ENCODE data around the gene CSNK1D.

CSNK1D gene

GRCh38 chr17:82309656-82310570 lies 36.4 kb upstream of the CSNK1D start:
- no peak for DNase-seq

DNA sequence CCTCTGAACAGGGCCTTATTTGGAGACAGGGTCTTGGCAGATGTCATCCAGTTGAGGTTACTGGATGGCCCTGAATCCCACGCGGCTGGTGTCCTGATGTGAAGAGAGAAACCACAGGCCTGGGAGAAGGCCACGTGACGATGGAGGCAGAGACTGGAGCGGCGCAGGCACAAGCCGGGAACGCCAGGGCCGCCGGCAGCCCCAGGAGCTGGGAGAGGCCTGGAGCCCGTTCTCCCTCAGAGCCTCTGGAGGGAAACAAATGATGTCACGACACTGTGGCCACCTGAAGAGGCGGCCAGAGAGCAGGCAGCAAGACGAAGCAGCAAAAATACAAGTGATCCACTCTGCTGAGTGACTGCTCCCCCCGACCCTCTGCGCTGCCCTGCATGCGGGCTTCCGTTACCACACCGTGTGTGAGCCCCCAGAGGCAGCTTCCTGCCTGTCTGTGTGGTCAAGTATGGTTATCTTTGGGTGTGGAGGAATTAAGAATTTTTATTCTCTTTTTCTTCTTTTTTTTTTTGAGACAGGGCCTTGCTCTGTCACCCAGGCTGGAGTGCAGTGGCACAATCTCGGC lies 32.3 kb upstream of the CSNK1D start:
- no peak for DNase-seq

GRCh38 chr17:82304826-82305726 lies 31.6 kb upstream of the CSNK1D start:
- DNase-seq, result no peak

- DNase-seq, result no peak
Observed at GRCh38 chr17:82303944-82304808, 30.7 kb upstream of the CSNK1D start.

- no peak for DNase-seq
Observed at GRCh38 chr17:82302991-82303943, 29.8 kb upstream of the CSNK1D start.

- DNase-seq, result no peak
Observed at GRCh38 chr17:82302568-82302963, 29.1 kb upstream of the CSNK1D start.

- DNase-seq, result no peak
Observed at GRCh38 chr17:82301916-82302567, 28.5 kb upstream of the CSNK1D start.

- no peak for DNase-seq
Observed at GRCh38 chr17:82301300-82301915, 27.9 kb upstream of the CSNK1D start.

- DNase-seq, result peak; percentile 68
Observed at GRCh38 chr17:82300707-82301270, 27.3 kb upstream of the CSNK1D start.

DNA sequence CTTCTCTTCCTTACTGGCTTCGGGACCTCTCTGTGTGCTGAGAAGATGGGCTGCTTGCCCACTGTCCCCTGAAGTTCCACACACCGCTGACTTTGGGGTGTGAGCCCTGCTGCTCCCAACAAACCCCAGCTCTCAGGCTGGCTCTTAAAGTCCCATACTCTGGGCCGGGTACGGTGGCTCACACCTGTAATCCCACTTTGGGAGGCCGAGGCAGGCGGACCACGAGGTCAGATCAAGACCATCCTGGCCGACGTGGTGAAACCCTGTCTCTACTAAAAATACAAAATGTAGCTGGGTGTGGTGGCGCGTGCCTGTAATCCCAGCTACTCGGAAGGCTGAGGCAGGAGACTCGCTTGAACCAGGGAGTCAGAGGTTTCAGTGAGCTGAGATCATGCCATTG lies 26.7 kb upstream of the CSNK1D start:
- no peak for DNase-seq

- DNase-seq, result no peak
Observed at GRCh38 chr17:82299452-82299851, 26.0 kb upstream of the CSNK1D start.

- no peak for DNase-seq
Observed at GRCh38 chr17:82298538-82299421, 25.3 kb upstream of the CSNK1D start.

DNA sequence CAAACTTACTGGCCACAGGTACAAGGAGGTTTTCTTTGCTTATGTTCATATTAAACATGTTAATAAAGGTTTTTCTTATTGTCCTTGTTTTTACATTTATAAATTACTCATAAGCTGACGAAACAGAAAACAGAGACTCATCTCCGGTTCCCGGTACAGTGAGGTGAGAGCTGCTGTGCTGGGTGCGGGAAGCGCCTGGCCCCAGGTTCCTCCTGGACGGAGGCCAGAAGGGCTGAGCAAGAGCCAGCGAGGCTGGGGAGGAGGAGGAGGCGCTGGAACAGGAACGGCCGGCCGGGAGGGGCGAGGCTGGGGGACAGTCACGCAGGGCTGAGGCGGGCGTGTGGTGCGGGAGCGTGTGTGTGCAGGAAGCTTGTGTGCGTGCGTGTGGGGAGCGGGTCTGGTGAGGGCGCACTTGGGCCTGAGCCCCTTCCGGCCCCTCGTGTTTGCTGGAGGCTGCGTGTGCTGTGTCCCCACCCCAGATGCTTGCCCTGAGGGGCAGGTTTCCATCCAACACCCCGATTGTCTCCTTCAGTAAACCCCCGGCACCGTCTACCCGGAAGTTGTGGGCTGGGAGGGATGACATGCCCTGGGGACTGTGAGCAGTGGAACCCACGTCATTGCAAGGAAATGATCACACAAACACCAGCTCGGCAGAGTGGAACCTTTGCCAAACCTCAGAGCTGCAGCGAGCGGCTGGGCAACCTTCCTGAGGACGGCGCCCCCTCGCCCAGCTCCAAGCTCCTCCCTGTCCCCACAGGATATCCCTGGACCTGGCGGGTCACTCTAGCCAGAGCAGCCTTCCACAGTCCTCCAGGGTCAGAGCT lies 24.4 kb upstream of the CSNK1D start:
- DNase-seq, result peak; percentile 94

DNA sequence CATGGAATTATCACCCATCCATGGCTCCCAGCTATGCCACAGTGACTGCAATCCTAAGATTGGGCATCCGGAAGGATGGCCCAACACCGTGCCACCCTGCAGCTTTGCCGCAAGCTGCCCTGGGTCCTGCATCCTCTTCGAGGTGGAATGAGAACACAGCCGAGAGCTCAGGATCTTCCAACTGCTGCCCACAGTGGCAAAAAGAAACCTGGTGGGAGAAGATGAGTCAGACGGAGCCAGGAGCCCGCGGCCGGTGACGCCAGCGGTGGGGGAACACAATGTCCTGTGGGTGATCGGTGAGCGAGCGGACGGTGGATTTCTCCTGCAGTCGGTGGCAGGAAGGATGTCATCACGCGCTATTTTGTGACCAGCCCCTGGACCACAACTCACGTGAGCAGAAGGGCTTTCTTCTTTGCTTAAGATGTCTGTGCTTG lies 23.8 kb upstream of the CSNK1D start:
- DNase-seq, result peak; percentile 80

- no peak for DNase-seq
Observed at GRCh38 chr17:82296511-82297279, 23.2 kb upstream of the CSNK1D start.

GRCh38 chr17:82295472-82295814 lies 21.9 kb upstream of the CSNK1D start:
- no peak for DNase-seq
